Activated T-cell treated with anti-CD3 and anti-CD28 coated beads, Interleukin-2, amount 50 U/mL, for 72 hours (primary cell): ENCODE data around the gene FST. TPM values are rescaled to one million over a fixed set of nuclear protein-coding genes. Genes with fewer than 3 reads are reported as not detected.

ENCODE experiments used
- ATAC-seq, 2 donors: fragments of 150-1000 bp; cut with Tn5 transposase; replicated peaks in 1 of 2; 2 replicates each; pipeline ENCODE4 v1.10.0; 2021; ENCODE audit warnings: moderate library complexity in 2 of 2, mild to moderate bottlenecking in 1 of 2
- DNase-seq, 2 donors: peaks; one replicate each; pipeline ENCODE4 v3.0.0; 2021 to 2022; ENCODE audit warnings: mixed read lengths in 1 of 2
- H3K27ac Mint-ChIP-seq: one replicate; pipeline ENCODE4 v1.8.0; 2022; ENCODE audit warnings: mild to moderate bottlenecking, moderate library complexity, mixed read lengths
- H3K27me3 Mint-ChIP-seq: one replicate; pipeline ENCODE4 v1.8.0; 2022; ENCODE audit warnings: low read depth, mixed read lengths
- H3K36me3 Mint-ChIP-seq, 2 donors: one replicate each; pipeline ENCODE4 v1.8.0; 2022; ENCODE audit warnings: mixed read lengths in 2 of 2, mild to moderate bottlenecking in 1 of 2; ENCODE audit not compliant: insufficient read depth in 2 of 2
- H3K4me1 Mint-ChIP-seq: one replicate; pipeline ENCODE4 v1.8.0; 2022; ENCODE audit warnings: low read depth, mixed read lengths
- H3K4me3 Mint-ChIP-seq, 2 donors: one replicate each; pipeline ENCODE4 v1.8.0; 2022; ENCODE audit warnings: mild to moderate bottlenecking in 2 of 2, mixed read lengths in 2 of 2, moderate library complexity in 2 of 2
- H3K9me3 Mint-ChIP-seq, 2 donors: one replicate each; pipeline ENCODE4 v1.8.0; 2022; ENCODE audit warnings: mixed read lengths in 2 of 2
- total RNA-seq, 2 donors: library from RNA; stranded (reverse); gene quantifications; one replicate each; pipeline ENCODE4 v1.2.3, GENCODE V29; 2022

Gene FST
- total RNA-seq, 2 donors from 2014 or later, result 1.1 to 2.5 TPM

DNA sequence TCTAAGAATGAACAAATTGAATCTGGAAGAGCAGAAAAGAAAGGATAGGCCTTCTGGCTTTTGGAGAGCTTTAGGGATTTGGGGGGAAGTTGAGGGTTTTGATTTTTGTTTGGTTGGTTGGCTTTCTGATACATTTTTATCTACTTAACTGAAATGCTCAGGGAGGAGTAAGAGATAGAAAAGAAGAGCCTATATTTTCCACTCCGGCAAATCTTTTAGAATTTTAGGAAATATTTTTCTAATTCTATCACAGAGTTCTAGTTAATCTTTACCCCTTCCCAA lies 25.8 kb upstream of the FST start:
- Mint-ChIP-seq H3K9me3 (no peaks in the 10 kb centered on the region), H3K27ac (no peak overlapping the region), H3K4me1 (no peaks in the 10 kb centered on the region), H3K27me3 (peaks cover 19% of the 10 kb centered on the region), H3K36me3 (no peaks in the 10 kb centered on the region), H3K4me3 (no peak overlapping the region)
- ATAC-seq, result no peak
- no peak for DNase-seq

DNA sequence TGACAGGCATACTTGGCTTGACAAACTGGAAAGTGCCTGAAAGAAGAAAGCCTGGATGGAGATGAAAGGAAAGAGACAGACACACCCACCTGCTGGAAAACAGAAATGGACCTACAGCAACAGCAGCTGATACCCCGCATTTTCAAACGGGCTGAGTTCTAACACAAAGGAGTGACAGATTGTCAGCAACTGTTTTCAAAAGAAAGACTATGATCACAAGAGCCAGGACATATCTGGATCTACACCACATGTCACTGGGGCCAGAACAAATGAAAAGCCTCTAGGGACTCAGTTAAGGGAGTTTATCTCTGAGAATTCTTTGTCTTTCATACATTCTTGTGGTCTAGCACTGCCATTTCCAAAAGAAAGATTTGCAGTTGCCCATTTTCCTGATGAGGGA lies 24.1 kb upstream of the FST start:
- no peak for DNase-seq
- Mint-ChIP-seq H3K27me3 (peaks cover 18% of the 10 kb centered on the region), H3K4me3 (no peak overlapping the region), H3K36me3 (no peaks in the 10 kb centered on the region), H3K27ac (no peak overlapping the region), H3K4me1 (no peaks in the 10 kb centered on the region), H3K9me3 (no peaks in the 10 kb centered on the region)
- no peak for ATAC-seq

DNA sequence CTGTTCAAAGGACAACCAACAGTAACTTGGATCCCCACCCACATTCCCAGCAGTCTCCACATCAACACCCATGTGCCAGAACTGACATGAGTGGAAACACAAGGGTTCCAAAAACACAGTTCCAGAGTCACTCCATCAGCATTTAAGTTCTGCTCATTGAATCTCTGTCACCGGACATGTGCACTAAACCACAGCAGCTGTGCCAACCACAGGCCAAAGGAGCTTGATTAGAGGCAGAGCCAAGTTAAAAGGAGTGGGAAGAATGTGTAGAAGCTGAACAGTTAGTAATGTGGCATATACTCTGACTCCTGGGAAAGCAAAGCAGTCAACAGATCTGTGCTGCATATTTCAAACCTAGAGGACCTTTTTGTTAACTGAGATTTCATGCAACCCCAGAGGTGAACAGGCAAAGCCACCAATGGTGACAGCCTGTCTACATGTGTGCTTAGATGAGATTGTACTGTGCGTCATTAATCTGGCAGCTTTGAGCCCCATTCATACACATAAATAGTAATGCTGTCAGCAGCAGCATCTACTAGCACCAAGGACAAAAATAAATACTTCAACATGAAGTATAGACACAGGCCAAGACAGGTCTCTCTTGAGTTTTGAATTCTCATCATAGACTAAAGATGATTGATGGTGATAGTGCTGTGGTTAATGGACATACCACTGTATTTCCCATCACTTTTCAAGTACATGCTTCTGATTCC lies 16.4 kb upstream of the FST start:
- ATAC-seq (no peak), DNase-seq (no peak)
- no peaks in the 10 kb centered on the region for H3K36me3 Mint-ChIP-seq
- peaks cover 48% of the 10 kb centered on the region for H3K27me3 Mint-ChIP-seq
- no peak overlapping the region for H3K27ac Mint-ChIP-seq
- H3K4me3 Mint-ChIP-seq, result no peak overlapping the region
- no peaks in the 10 kb centered on the region for H3K4me1 Mint-ChIP-seq
- no peaks in the 10 kb centered on the region for H3K9me3 Mint-ChIP-seq

DNA sequence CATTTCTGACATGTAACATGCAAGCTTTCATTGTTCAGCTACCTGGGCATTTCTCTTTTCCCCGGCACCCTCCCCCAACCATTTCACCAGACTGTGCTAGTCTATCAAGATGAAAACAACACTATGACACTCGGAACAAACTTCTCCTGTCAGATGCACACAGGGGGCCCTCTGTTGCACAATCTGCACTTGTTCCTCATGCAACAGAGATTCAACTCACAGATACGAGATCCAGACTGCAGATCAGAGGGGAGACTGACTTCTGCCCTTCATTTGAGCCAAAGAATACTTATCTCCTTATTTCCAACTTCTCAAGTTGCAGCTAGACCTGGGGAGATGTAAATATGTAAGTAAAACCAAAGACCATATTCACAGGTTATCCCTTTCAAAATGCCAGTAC lies 15.7 kb upstream of the FST start:
- DNase-seq, result no peak
- Mint-ChIP-seq H3K27me3 (peaks cover 55% of the 10 kb centered on the region), H3K4me1 (no peaks in the 10 kb centered on the region), H3K36me3 (no peaks in the 10 kb centered on the region), H3K9me3 (no peaks in the 10 kb centered on the region), H3K27ac (no peak overlapping the region), H3K4me3 (no peak overlapping the region)
- no peak for ATAC-seq

DNA sequence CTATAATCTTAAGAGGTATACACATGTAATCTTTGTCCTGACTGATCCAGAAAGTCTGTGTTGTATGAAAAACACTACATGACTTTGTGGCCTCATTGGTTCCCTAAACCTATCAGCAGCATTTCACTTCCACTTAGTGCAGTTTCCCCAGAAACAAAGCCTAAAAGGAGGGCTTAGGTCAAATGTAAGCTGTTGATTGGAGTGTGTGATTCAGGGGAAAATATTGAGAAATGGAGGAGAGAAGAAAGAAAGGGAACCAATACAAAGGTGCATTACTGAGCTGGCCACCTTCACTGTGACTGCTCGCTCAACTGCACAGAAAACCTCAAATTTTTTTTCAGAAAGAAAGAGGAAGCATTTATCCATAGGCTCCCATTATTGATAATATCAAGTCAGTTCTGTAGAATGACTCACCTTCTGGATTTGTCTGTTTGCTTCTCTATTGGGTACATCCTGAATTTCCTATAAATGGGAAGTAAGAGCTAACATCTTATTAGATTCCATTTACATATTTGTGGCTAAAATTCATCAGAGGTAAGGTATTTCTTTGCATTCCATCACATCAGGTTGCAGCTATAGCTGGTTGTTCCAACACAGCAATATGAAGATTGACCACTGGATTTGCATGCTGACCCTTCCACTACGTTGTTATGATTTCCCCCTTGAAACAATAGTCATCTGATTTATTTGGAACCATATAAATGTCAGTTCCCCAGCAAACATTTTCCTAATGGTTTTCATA lies 10.3 kb upstream of the FST start:
- H3K9me3 Mint-ChIP-seq, result no peaks in the 10 kb centered on the region
- H3K27ac Mint-ChIP-seq, result no peak overlapping the region
- DNase-seq (no peak), ATAC-seq (no peak)
- H3K4me3 Mint-ChIP-seq, result no peak overlapping the region
- no peaks in the 10 kb centered on the region for H3K4me1 Mint-ChIP-seq
- no peaks in the 10 kb centered on the region for H3K36me3 Mint-ChIP-seq
- H3K27me3 Mint-ChIP-seq, result peaks cover 65% of the 10 kb centered on the region

DNA sequence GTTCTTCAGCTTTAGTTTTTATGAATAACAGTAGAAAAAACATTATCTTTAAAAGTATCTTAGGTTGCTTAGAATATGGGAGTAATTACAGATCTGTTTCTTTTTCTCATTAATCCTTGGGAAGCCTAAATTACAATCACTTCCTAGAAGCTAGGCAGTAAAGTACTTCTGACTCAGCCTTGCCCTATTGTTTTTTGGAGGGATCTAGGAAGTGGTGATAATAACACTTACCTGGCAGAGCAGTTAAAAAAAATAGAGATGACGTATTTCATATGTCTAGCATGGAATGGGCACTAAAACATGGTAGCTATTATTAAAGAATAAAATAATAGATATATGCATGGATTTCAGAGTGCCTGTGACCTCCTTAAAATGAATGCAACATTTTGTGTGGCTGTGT lies 8.2 kb upstream of the FST start:
- Mint-ChIP-seq H3K27me3 (peaks cover 70% of the 10 kb centered on the region), H3K4me3 (no peak overlapping the region), H3K36me3 (no peaks in the 10 kb centered on the region), H3K4me1 (no peaks in the 10 kb centered on the region), H3K27ac (no peak overlapping the region), H3K9me3 (no peaks in the 10 kb centered on the region)
- no peak for ATAC-seq
- DNase-seq, result no peak

DNA sequence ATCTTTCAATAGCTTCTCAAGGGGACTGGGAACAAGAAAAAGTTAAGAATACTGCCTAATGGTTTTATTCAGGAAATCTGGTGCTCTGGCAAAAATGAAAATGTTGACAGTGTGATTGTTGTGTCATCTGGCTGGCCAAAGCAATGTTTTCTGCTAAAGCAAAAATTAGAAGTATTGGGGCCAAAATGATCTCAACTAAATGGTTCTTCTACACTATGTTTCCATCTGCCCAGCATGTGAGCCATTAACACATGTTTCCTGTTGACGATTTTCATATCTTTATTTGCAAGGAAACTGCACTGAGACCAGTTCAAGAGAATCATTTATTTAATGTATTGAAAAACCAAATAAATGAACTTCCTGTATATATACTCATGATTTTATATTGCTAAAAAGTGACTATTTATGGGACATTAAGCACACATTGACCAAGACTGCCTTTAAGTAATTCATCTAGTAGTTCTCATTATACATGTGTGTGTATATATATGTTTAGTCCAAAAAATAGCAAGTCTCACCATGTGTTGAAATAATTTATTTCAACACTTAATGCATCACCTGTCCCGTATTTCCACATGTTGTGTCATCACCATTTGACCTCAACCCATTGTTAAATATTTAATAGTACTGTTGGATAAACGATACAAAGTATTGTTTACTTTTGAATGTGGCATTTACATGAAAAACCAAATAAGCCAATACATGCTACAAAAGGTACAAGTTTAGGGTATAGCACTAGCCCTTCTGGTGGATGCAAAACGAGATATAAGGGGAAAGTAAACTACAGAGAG lies 7.5 kb upstream of the FST start:
- Mint-ChIP-seq H3K4me1 (no peaks in the 10 kb centered on the region), H3K9me3 (no peaks in the 10 kb centered on the region), H3K27ac (no peak overlapping the region), H3K36me3 (no peaks in the 10 kb centered on the region), H3K27me3 (peaks cover 76% of the 10 kb centered on the region), H3K4me3 (no peak overlapping the region)
- DNase-seq (no peak), ATAC-seq (no peak)

DNA sequence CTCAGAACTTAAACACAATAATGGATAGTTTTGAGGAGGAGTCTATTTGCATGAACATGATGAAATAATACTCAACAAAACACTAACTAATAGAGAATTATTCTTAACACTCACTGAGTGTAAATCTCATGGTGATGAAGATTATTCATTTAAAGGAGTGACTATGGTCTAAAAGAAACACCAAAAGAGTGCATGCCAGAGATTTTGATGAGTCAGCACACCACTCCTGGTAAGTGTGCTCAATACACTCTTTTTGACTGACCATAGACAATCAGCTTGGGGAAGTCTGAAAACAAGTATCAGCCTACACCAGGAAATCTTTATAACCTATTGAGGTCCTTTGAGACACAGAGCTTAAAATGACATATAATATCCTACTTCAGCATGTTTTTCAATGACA lies 6.8 kb upstream of the FST start:
- Mint-ChIP-seq H3K4me1 (peaks cover 6% of the 10 kb centered on the region), H3K4me3 (no peak overlapping the region), H3K27me3 (peaks cover 82% of the 10 kb centered on the region), H3K27ac (no peak overlapping the region), H3K9me3 (no peaks in the 10 kb centered on the region), H3K36me3 (peaks cover 0 to 3% of the 10 kb centered on the region in 2 donors)
- DNase-seq, result no peak
- ATAC-seq, result no peak

DNA sequence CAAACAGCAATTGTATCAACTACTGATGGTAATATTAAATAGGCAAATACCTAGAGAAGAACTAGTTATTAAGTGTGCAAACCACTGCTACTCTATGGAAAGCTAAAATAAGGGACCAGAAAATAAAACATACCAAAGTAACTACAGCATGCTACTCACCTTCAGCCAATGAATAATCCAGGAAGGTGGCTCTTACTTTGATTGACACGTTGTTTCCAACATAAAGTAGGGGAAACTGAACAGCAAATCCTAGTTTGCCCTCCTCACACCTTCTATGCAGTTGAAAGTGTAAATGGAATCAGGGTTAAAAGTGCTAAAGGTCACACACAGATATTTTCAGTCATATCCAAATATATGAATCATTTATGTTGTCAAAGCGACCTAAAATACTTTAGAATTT lies 5.1 kb upstream of the FST start:
- Mint-ChIP-seq H3K36me3 (peaks cover 4 to 5% of the 10 kb centered on the region in 2 donors), H3K9me3 (no peaks in the 10 kb centered on the region), H3K4me3 (no peak overlapping the region), H3K27me3 (peaks cover 79% of the 10 kb centered on the region), H3K4me1 (peaks cover 16% of the 10 kb centered on the region), H3K27ac (no peak overlapping the region)
- DNase-seq (no peak), ATAC-seq (no peak)

DNA sequence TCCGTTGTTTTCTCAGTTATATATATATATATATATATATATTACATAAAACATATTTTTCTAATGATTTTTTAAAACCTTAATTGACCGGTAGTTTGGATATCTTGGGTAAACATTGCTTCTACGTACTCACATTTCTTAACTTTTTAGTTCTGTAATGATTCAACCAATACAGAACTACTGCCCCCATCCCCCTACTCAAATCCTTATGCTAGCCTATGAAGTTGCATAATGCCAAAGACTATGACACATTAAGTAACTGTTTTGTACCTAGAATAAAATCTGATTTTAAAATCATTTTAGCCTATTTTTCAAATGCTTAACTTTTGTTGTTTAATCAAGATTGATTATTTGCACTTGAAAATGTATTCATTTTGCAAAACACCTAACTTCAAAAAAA lies 4.4 kb upstream of the FST start:
- Mint-ChIP-seq H3K4me3 (no peak overlapping the region), H3K9me3 (no peaks in the 10 kb centered on the region), H3K4me1 (peaks cover 20% of the 10 kb centered on the region), H3K36me3 (peaks cover 7 to 8% of the 10 kb centered on the region in 2 donors), H3K27ac (no peak overlapping the region), H3K27me3 (peaks cover 80% of the 10 kb centered on the region)
- DNase-seq (no peak), ATAC-seq (no peak)

DNA sequence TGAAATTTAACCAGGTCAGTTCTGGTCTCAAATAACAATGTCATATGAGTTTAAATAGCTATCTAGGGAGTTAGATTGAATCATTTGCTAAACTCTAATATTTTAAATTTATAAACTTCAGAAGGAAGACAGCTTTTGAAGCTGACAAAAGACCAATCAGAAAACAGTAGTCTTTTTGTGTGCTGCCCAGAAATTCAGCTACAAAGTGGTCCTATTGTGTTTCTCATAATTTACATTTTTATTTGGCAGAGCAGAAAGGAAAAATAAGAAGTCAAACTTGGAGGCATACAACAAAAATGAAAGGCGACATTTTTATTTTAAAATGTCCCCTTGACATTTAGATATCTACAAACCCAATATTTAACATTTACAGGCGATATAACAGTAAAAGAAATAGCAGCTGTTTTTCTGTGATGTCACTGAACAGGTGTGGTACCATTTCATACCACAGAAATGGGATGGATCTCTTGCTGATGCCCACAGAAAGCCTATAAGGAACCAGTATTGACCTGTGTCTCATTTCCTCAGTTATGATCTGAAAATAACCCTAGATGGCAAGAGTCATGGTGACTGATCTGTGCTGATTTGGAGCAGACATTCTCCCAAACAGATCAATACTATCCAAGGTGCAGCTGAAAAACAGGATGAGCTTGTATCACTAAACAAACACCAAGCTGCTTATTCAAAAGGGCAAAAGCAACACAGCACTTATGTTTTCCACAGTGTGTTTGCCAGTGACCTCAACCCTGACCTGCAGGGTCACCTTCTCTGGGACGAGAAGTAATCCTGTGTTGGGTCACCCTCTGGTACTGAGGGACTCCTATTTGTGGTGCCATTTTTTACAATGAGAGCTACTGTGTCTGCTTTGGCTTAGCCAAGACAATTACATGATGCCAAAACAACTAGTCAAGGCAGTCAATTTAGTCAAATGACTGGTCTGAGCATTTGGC lies 3.6 kb upstream of the FST start:
- Mint-ChIP-seq H3K4me1 (peaks cover 28% of the 10 kb centered on the region), H3K27me3 (peaks cover 79% of the 10 kb centered on the region), H3K9me3 (no peaks in the 10 kb centered on the region), H3K27ac (no peak overlapping the region), H3K36me3 (peaks cover 7 to 8% of the 10 kb centered on the region in 2 donors), H3K4me3 (no peak overlapping the region)
- no peak for DNase-seq
- ATAC-seq, result no peak

DNA sequence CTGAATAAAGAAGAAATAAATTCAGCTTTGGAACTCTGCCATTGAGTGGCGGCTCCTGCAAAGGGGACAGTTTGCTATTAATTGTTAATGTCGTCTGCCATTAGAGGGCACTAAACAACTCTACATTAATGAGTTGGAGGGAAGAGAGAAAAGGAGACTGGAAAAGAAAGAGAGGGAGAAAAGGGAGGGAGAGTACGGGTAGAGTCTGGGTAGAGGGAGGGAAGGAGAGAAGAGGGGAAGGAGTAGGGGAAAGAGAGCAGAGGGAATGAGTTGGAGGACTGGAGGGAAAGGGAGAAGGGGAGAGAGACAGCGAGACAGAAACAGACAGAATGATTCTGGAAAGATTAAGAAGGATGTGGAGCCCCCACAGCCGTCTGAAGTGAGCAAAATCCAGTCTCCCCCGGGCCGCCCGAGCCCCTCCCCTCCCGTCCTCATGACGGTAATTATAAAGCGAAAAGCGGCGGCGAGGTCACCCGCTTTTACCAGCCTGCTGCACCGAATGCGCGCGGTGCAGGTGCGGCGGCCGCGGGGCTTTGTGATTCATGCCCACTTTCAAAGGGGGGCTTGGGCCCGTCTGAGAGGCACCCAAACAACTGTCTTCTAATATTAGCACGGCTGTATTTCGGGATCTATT lies 1.9 kb upstream of the FST start:
- Mint-ChIP-seq H3K27me3 (peaks cover 73% of the 10 kb centered on the region), H3K4me3 (peak overlapping the region; percentile 89 to 93), H3K4me1 (peaks cover 44% of the 10 kb centered on the region), H3K27ac (peak overlapping the region; percentile 2), H3K36me3 (peaks cover 7 to 12% of the 10 kb centered on the region in 2 donors), H3K9me3 (no peaks in the 10 kb centered on the region)
- ATAC-seq, result peak; percentile 9 to 12
- peak; percentile 14 to 25 for DNase-seq
